ENCODE results near the gene ATOH8. TPM values are rescaled to one million over a fixed set of nuclear protein-coding genes. Genes with fewer than 3 reads are reported as not detected.

ATOH8 gene
- total RNA-seq, 1 donor from 2014 or later, result 0.07 TPM

- peaks cover 6% of the 10 kb centered on the region for H3K4me1 Mint-ChIP-seq (ENCODE audit: low read depth)
- DNase-seq (ENCODE audit: low spot score), result no peak
- no peak overlapping the region for H3K4me3 Mint-ChIP-seq (ENCODE audit: low read depth)
- H3K36me3 Mint-ChIP-seq (ENCODE audit: low read depth), result no peaks in the 10 kb centered on the region
- H3K27ac Mint-ChIP-seq, result no peak overlapping the region
- intact Hi-C loops (cut with micrococcal nuclease), result loop anchor here (2.0 kb wide), 1 partner anchor 76 kb away; no protein-coding TSS in a partner anchor
- peaks cover 21% of the 10 kb centered on the region for H3K27me3 Mint-ChIP-seq (ENCODE audit: low read depth)
- H3K9me3 Mint-ChIP-seq, result no peaks in the 10 kb centered on the region
Measured at GRCh38 chr2:85804583-85804982, 50.8 kb downstream of the ATOH8 start.

GRCh38 chr2:85806358-85807118 lies 52.7 kb downstream of the ATOH8 start:
- Mint-ChIP-seq H3K9me3 (no peaks in the 10 kb centered on the region), H3K27me3 (ENCODE audit: low read depth) (peaks cover 20% of the 10 kb centered on the region), H3K27ac (no peak overlapping the region), H3K4me1 (ENCODE audit: low read depth) (peaks cover 4% of the 10 kb centered on the region), H3K4me3 (ENCODE audit: low read depth) (no peak overlapping the region), H3K36me3 (ENCODE audit: low read depth) (no peaks in the 10 kb centered on the region)
- intact Hi-C loops (cut with micrococcal nuclease), result no loop called here
- no peak for DNase-seq (ENCODE audit: low spot score)

- Mint-ChIP-seq H3K4me1 (ENCODE audit: low read depth) (peaks cover 4% of the 10 kb centered on the region), H3K27ac (no peak overlapping the region), H3K27me3 (ENCODE audit: low read depth) (peaks cover 20% of the 10 kb centered on the region), H3K4me3 (ENCODE audit: low read depth) (no peak overlapping the region), H3K36me3 (ENCODE audit: low read depth) (no peaks in the 10 kb centered on the region), H3K9me3 (no peaks in the 10 kb centered on the region)
- intact Hi-C loops (cut with micrococcal nuclease), result no loop called here
- no peak for DNase-seq (ENCODE audit: low spot score)
Measured at GRCh38 chr2:85807756-85808155, 54.0 kb downstream of the ATOH8 start.

GRCh38 chr2:85810371-85811179 lies 56.8 kb downstream of the ATOH8 start:
- Mint-ChIP-seq H3K27ac (no peak overlapping the region), H3K4me3 (ENCODE audit: low read depth) (no peak overlapping the region), H3K36me3 (ENCODE audit: low read depth) (no peaks in the 10 kb centered on the region), H3K9me3 (no peaks in the 10 kb centered on the region), H3K4me1 (ENCODE audit: low read depth) (no peaks in the 10 kb centered on the region), H3K27me3 (ENCODE audit: low read depth) (peaks cover 13% of the 10 kb centered on the region)
- no peak for DNase-seq (ENCODE audit: low spot score)
- intact Hi-C loops (cut with micrococcal nuclease), result loop anchor here (5.0 kb wide), 1 partner anchor 128 kb away; no protein-coding TSS in a partner anchor

- Mint-ChIP-seq H3K4me1 (ENCODE audit: low read depth) (no peaks in the 10 kb centered on the region), H3K27me3 (ENCODE audit: low read depth) (peaks cover 16% of the 10 kb centered on the region), H3K9me3 (no peaks in the 10 kb centered on the region), H3K36me3 (ENCODE audit: low read depth) (no peaks in the 10 kb centered on the region), H3K27ac (no peak overlapping the region), H3K4me3 (ENCODE audit: low read depth) (no peak overlapping the region)
- intact Hi-C loops (cut with micrococcal nuclease), result loop anchor here (5.0 kb wide), 1 partner anchor 129 kb away; no protein-coding TSS in a partner anchor
- no peak for DNase-seq (ENCODE audit: low spot score)
Measured at GRCh38 chr2:85811180-85812093, 57.6 kb downstream of the ATOH8 start.

GRCh38 chr2:85812094-85812735 lies 58.4 kb downstream of the ATOH8 start:
- H3K4me3 Mint-ChIP-seq (ENCODE audit: low read depth), result no peak overlapping the region
- no peaks in the 10 kb centered on the region for H3K9me3 Mint-ChIP-seq
- DNase-seq (ENCODE audit: low spot score), result no peak
- H3K27ac Mint-ChIP-seq, result no peak overlapping the region
- no peaks in the 10 kb centered on the region for H3K4me1 Mint-ChIP-seq (ENCODE audit: low read depth)
- intact Hi-C loops (cut with micrococcal nuclease), result loop anchor here (5.0 kb wide), 1 partner anchor 130 kb away; no protein-coding TSS in a partner anchor
- no peaks in the 10 kb centered on the region for H3K36me3 Mint-ChIP-seq (ENCODE audit: low read depth)
- peaks cover 12% of the 10 kb centered on the region for H3K27me3 Mint-ChIP-seq (ENCODE audit: low read depth)

- Mint-ChIP-seq H3K9me3 (no peaks in the 10 kb centered on the region), H3K36me3 (ENCODE audit: low read depth) (no peaks in the 10 kb centered on the region), H3K27ac (no peak overlapping the region), H3K4me3 (ENCODE audit: low read depth) (no peak overlapping the region), H3K27me3 (ENCODE audit: low read depth) (peaks cover 8% of the 10 kb centered on the region), H3K4me1 (ENCODE audit: low read depth) (no peaks in the 10 kb centered on the region)
- intact Hi-C loops (cut with micrococcal nuclease), result loop anchor here (5.0 kb wide), 1 partner anchor 131 kb away; no protein-coding TSS in a partner anchor
- no peak for DNase-seq (ENCODE audit: low spot score)
Measured at GRCh38 chr2:85813211-85813981, 59.6 kb downstream of the ATOH8 start.

- DNase-seq (ENCODE audit: low spot score), result peak; percentile 68
- Mint-ChIP-seq H3K36me3 (ENCODE audit: low read depth) (no peaks in the 10 kb centered on the region), H3K4me1 (ENCODE audit: low read depth) (no peaks in the 10 kb centered on the region), H3K9me3 (no peaks in the 10 kb centered on the region), H3K27me3 (ENCODE audit: low read depth) (peaks cover 8% of the 10 kb centered on the region), H3K4me3 (ENCODE audit: low read depth) (no peak overlapping the region), H3K27ac (no peak overlapping the region)
- intact Hi-C loops (cut with micrococcal nuclease), result loop anchor here (1.0 to 5.0 kb wide), 3 partner anchors 64 to 132 kb away; no protein-coding TSS in a partner anchor
Measured at GRCh38 chr2:85813982-85814801, 60.4 kb downstream of the ATOH8 start.

GRCh38 chr2:85814802-85815550 lies 61.2 kb downstream of the ATOH8 start:
- no peak for DNase-seq (ENCODE audit: low spot score)
- no peaks in the 10 kb centered on the region for H3K36me3 Mint-ChIP-seq (ENCODE audit: low read depth)
- intact Hi-C loops (cut with micrococcal nuclease), result loop anchor here (1.0 to 5.0 kb wide), 3 partner anchors 65 to 133 kb away; no protein-coding TSS in a partner anchor

GRCh38 chr2:85819811-85820510 lies 66.2 kb downstream of the ATOH8 start:
- no peak for DNase-seq (ENCODE audit: low spot score)

More at GRCh38 chr2:85814802-85815550, 61.2 kb downstream of the ATOH8 start:
- Mint-ChIP-seq H3K27ac (no peak overlapping the region), H3K9me3 (no peaks in the 10 kb centered on the region), H3K4me3 (ENCODE audit: low read depth) (no peak overlapping the region), H3K27me3 (ENCODE audit: low read depth) (peaks cover 12% of the 10 kb centered on the region), H3K4me1 (ENCODE audit: low read depth) (no peaks in the 10 kb centered on the region)

More at GRCh38 chr2:85819811-85820510, 66.2 kb downstream of the ATOH8 start:
- intact Hi-C loops (cut with micrococcal nuclease), result no loop called here
- H3K4me3 Mint-ChIP-seq (ENCODE audit: low read depth), result no peak overlapping the region
- peaks cover 36% of the 10 kb centered on the region for H3K27me3 Mint-ChIP-seq (ENCODE audit: low read depth)
- H3K9me3 Mint-ChIP-seq, result no peaks in the 10 kb centered on the region
- H3K27ac Mint-ChIP-seq, result no peak overlapping the region
- H3K4me1 Mint-ChIP-seq (ENCODE audit: low read depth), result no peaks in the 10 kb centered on the region
- H3K36me3 Mint-ChIP-seq (ENCODE audit: low read depth), result no peaks in the 10 kb centered on the region

Measured in activated T-helper 2 cell treated with anti-CD3 and anti-CD28 coated beads, Interferon-gamma antibody, Interleukin-2, Interleukin-4, amounts not matched to agents 10 μg/mL and 5 μg/mL and 100 μg/mL, durations not matched to agents 14 hours and 24 hours and 36 hours (primary cell).